ENCODE results near the gene MLLT11. TPM values are rescaled to one million over a fixed set of nuclear protein-coding genes. Genes with fewer than 3 reads are reported as not detected.

MLLT11 gene
- total RNA-seq, 1 experiment from 2014 or later, result 16.4 TPM

DNA sequence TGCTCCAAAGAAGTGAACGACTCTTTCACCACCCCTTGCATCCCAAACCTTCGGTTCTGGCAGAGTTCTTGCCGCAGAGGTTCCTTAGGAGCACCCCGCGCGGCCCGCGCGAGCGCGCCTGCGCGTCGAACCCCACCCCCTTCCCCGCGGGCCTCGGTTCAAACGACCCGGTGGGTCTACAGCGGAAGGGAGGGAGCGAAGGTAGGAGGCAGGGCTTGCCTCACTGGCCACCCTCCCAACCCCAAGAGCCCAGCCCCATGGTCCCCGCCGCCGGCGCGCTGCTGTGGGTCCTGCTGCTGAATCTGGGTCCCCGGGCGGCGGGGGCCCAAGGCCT lies 12.6 kb upstream of the MLLT11 start, which contains the start of gene C1orf56 (continued):
- TF ChIP-seq ZNF416 (CRISPR knock-in tag; IDR thresholded peaks at IDR 0.05) (no peak), TEAD4 (CRISPR knock-in tag; IDR thresholded peaks at IDR 0.05) (no peak), SMAD3 (CRISPR knock-in tag; IDR thresholded peaks at IDR 0.05; ENCODE audit: borderline replicate concordance) (no peak), ESRRA (CRISPR knock-in tag; IDR thresholded peaks at IDR 0.05; ENCODE audit: borderline replicate concordance) (no peak), SMAD4 (CRISPR knock-in tag; IDR thresholded peaks at IDR 0.05) (no peak), HMGA2 (CRISPR knock-in tag; IDR thresholded peaks at IDR 0.05) (no peak), ZNF219 (CRISPR knock-in tag; IDR thresholded peaks at IDR 0.05; ENCODE audit: borderline replicate concordance) (no peak), KAT7 (CRISPR knock-in tag; IDR thresholded peaks at IDR 0.05; ENCODE audit: borderline replicate concordance) (peak; percentile 73; the same call in 1 of the 2 replicates)
- TF ChIP-seq, protein P1, sequence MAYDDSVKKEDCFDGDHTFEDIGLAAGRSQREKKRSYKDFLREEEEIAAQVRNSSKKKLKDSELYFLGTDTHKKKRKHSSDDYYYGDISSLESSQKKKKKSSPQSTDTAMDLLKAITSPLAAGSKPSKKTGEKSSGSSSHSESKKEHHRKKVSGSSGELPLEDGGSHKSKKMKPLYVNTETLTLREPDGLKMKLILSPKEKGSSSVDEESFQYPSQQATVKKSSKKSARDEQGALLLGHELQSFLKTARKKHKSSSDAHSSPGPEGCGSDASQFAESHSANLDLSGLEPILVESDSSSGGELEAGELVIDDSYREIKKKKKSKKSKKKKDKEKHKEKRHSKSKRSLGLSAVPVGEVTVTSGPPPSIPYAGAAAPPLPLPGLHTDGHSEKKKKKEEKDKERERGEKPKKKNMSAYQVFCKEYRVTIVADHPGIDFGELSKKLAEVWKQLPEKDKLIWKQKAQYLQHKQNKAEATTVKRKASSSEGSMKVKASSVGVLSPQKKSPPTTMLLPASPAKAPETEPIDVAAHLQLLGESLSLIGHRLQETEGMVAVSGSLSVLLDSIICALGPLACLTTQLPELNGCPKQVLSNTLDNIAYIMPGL (CRISPR knock-in tag; IDR thresholded peaks at IDR 0.05), result no peak; the same call in 1 of the 2 replicates
- TF ChIP-seq, protein P2, sequence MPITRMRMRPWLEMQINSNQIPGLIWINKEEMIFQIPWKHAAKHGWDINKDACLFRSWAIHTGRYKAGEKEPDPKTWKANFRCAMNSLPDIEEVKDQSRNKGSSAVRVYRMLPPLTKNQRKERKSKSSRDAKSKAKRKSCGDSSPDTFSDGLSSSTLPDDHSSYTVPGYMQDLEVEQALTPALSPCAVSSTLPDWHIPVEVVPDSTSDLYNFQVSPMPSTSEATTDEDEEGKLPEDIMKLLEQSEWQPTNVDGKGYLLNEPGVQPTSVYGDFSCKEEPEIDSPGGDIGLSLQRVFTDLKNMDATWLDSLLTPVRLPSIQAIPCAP (CRISPR knock-in tag; IDR thresholded peaks at IDR 0.05), result no peak
- TF ChIP-seq, protein P3, sequence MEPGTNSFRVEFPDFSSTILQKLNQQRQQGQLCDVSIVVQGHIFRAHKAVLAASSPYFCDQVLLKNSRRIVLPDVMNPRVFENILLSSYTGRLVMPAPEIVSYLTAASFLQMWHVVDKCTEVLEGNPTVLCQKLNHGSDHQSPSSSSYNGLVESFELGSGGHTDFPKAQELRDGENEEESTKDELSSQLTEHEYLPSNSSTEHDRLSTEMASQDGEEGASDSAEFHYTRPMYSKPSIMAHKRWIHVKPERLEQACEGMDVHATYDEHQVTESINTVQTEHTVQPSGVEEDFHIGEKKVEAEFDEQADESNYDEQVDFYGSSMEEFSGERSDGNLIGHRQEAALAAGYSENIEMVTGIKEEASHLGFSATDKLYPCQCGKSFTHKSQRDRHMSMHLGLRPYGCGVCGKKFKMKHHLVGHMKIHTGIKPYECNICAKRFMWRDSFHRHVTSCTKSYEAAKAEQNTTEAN (CRISPR knock-in tag; IDR thresholded peaks at IDR 0.05), result no peak
- TF ChIP-seq, protein P4, sequence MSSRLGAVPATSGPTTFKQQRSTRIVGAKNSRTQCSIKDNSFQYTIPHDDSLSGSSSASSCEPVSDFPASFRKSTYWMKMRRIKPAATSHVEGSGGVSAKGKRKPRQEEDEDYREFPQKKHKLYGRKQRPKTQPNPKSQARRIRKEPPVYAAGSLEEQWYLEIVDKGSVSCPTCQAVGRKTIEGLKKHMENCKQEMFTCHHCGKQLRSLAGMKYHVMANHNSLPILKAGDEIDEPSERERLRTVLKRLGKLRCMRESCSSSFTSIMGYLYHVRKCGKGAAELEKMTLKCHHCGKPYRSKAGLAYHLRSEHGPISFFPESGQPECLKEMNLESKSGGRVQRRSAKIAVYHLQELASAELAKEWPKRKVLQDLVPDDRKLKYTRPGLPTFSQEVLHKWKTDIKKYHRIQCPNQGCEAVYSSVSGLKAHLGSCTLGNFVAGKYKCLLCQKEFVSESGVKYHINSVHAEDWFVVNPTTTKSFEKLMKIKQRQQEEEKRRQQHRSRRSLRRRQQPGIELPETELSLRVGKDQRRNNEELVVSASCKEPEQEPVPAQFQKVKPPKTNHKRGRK (CRISPR knock-in tag; IDR thresholded peaks at IDR 0.05; ENCODE audit: borderline replicate concordance), result no peak
- TF ChIP-seq, protein P5, sequence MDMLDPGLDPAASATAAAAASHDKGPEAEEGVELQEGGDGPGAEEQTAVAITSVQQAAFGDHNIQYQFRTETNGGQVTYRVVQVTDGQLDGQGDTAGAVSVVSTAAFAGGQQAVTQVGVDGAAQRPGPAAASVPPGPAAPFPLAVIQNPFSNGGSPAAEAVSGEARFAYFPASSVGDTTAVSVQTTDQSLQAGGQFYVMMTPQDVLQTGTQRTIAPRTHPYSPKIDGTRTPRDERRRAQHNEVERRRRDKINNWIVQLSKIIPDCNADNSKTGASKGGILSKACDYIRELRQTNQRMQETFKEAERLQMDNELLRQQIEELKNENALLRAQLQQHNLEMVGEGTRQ (CRISPR knock-in tag; IDR thresholded peaks at IDR 0.05), result no peak

DNA sequence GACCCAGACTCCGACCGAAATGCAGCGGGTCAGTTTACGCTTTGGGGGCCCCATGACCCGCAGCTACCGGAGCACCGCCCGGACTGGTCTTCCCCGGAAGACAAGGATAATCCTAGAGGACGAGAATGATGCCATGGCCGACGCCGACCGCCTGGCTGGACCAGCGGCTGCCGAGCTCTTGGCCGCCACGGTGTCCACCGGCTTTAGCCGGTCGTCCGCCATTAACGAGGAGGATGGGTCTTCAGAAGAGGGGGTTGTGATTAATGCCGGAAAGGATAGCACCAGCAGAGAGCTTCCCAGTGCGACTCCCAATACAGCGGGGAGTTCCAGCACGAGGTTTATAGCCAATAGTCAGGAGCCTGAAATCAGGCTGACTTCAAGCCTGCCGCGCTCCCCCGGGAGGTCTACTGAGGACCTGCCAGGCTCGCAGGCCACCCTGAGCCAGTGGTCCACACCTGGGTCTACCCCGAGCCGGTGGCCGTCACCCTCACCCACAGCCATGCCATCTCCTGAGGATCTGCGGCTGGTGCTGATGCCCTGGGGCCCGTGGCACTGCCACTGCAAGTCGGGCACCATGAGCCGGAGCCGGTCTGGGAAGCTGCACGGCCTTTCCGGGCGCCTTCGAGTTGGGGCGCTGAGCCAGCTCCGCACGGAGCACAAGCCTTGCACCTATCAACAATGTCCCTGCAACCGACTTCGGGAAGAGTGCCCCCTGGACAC lies 12.1 kb upstream of the MLLT11 start:
- no peaks in the 10 kb centered on the region for H3K27me3 Mint-ChIP-seq (ENCODE audit: low read depth)
- ChIA-PET POLR2A (interaction anchor here (0.5 to 1.6 kb wide), 11 partner anchors 10 to 142 kb away, joined by 3 to 6 read pairs (median 4); partner anchors contain the start of genes BNIPL, MLLT11 and VPS72), CTCF (interaction anchor here (0.6 to 3.7 kb wide), 33 partner anchors 9 to 419 kb away, joined by 3 to 43 read pairs (median 4); partner anchors contain the start of genes BNIPL, CDC42SE1, ENSA and GABPB2)
- DNase-seq (ENCODE audit: low spot score) (peak; percentile 76), ATAC-seq (peak; percentile 35)
- peaks cover 17% of the 10 kb centered on the region for H3K4me1 Mint-ChIP-seq
- no peaks in the 10 kb centered on the region for H3K9me3 Mint-ChIP-seq
- H3K27ac Mint-ChIP-seq, result peak overlapping the region; percentile 97
- peaks cover 15% of the 10 kb centered on the region for H3K36me3 Mint-ChIP-seq
- peak overlapping the region; percentile 96 for H3K4me3 Mint-ChIP-seq
- TF ChIP-seq ZNF416 (CRISPR knock-in tag; IDR thresholded peaks at IDR 0.05) (no peak), MXD4 (CRISPR knock-in tag; IDR thresholded peaks at IDR 0.05; ENCODE audit: borderline replicate concordance) (no peak), JAZF1 (CRISPR knock-in tag; IDR thresholded peaks at IDR 0.05) (no peak), GABPB1 (CRISPR knock-in tag; IDR thresholded peaks at IDR 0.05) (no peak), NFYB (CRISPR knock-in tag; conservative IDR thresholded peaks at IDR 0.05; ENCODE audit: low read depth) (no peak; the same call in 1 of the 2 replicates), RELA (CRISPR knock-in tag; IDR thresholded peaks at IDR 0.05; ENCODE audit: borderline replicate concordance) (no peak), SOX15 (CRISPR knock-in tag; IDR thresholded peaks at IDR 0.05) (no peak), TEAD4 (CRISPR knock-in tag; IDR thresholded peaks at IDR 0.05) (0 out of 2 replicates have a peak, but pooled peaks have one; percentile 11), IRF2 (CRISPR knock-in tag; IDR thresholded peaks at IDR 0.05; ENCODE audit: borderline replicate concordance, low read depth) (no peak), OVOL2 (CRISPR knock-in tag; IDR thresholded peaks at IDR 0.05; ENCODE audit: borderline replicate concordance) (no peak)
- TF ChIP-seq, protein P6, sequence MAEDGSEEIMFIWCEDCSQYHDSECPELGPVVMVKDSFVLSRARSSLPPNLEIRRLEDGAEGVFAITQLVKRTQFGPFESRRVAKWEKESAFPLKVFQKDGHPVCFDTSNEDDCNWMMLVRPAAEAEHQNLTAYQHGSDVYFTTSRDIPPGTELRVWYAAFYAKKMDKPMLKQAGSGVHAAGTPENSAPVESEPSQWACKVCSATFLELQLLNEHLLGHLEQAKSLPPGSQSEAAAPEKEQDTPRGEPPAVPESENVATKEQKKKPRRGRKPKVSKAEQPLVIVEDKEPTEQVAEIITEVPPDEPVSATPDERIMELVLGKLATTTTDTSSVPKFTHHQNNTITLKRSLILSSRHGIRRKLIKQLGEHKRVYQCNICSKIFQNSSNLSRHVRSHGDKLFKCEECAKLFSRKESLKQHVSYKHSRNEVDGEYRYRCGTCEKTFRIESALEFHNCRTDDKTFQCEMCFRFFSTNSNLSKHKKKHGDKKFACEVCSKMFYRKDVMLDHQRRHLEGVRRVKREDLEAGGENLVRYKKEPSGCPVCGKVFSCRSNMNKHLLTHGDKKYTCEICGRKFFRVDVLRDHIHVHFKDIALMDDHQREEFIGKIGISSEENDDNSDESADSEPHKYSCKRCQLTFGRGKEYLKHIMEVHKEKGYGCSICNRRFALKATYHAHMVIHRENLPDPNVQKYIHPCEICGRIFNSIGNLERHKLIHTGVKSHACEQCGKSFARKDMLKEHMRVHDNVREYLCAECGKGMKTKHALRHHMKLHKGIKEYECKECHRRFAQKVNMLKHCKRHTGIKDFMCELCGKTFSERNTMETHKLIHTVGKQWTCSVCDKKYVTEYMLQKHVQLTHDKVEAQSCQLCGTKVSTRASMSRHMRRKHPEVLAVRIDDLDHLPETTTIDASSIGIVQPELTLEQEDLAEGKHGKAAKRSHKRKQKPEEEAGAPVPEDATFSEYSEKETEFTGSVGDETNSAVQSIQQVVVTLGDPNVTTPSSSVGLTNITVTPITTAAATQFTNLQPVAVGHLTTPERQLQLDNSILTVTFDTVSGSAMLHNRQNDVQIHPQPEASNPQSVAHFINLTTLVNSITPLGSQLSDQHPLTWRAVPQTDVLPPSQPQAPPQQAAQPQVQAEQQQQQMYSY (CRISPR knock-in tag; IDR thresholded peaks at IDR 0.05), result peak; percentile 75
- TF ChIP-seq, protein P7, sequence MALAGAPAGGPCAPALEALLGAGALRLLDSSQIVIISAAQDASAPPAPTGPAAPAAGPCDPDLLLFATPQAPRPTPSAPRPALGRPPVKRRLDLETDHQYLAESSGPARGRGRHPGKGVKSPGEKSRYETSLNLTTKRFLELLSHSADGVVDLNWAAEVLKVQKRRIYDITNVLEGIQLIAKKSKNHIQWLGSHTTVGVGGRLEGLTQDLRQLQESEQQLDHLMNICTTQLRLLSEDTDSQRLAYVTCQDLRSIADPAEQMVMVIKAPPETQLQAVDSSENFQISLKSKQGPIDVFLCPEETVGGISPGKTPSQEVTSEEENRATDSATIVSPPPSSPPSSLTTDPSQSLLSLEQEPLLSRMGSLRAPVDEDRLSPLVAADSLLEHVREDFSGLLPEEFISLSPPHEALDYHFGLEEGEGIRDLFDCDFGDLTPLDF (CRISPR knock-in tag; IDR thresholded peaks at IDR 0.05), result no peak

All from WTC11 (cell line).